Osteocyte (in vitro differentiated cells): ENCODE data around the gene TMEM114. TPM values are rescaled to one million over a fixed set of nuclear protein-coding genes. Genes with fewer than 3 reads are reported as not detected.

Source experiments
- DNase-seq: peaks from one replicate; pipeline ENCODE4 v3.0.0; 2021; ENCODE audit warnings: mixed read lengths; ENCODE audit not compliant: unreplicated experiment; ENCODE audit errors: extremely low spot score
- H3K27ac Mint-ChIP-seq: one replicate; pipeline ENCODE4 v1.8.0; 2021; ENCODE audit warnings: mild to moderate bottlenecking, mixed read lengths; ENCODE audit not compliant: unreplicated experiment
- H3K27me3 Mint-ChIP-seq: one replicate; pipeline ENCODE4 v1.8.0; 2021; ENCODE audit warnings: mixed read lengths; ENCODE audit not compliant: unreplicated experiment
- H3K36me3 Mint-ChIP-seq: one replicate; pipeline ENCODE4 v1.8.0; 2021; ENCODE audit warnings: mixed read lengths; ENCODE audit not compliant: unreplicated experiment
- H3K4me1 Mint-ChIP-seq: one replicate; pipeline ENCODE4 v1.8.0; 2021; ENCODE audit warnings: mixed read lengths; ENCODE audit not compliant: unreplicated experiment
- H3K4me3 Mint-ChIP-seq: one replicate; pipeline ENCODE4 v1.8.0; 2021; ENCODE audit warnings: mild to moderate bottlenecking, moderate library complexity, mixed read lengths; ENCODE audit not compliant: unreplicated experiment
- H3K9me3 Mint-ChIP-seq: one replicate; pipeline ENCODE4 v1.8.0; 2021; ENCODE audit warnings: mixed read lengths; ENCODE audit not compliant: unreplicated experiment
- long read RNA-seq: library from polyadenylated mRNA; unstranded; transcript quantifications from one replicate; pipeline ENCODE4 v2.0.0, GENCODE V29; 2021
- total RNA-seq: library from RNA; stranded (reverse); gene quantifications from 2 replicates; pipeline ENCODE4 v1.2.1, GENCODE V29; 2021
- TF ChIP-seq, protein P1 (sequence below): fragments of 200-600 bp; sonication (generic); IDR thresholded peaks from 2 replicates; pipeline ENCODE4 v1.5.0; 2021; ENCODE audit warnings: antibody characterized with exemption, mild to moderate bottlenecking, moderate library complexity

TMEM114 gene
- not detected in 2 replicates for total RNA-seq
- long read RNA-seq: 0 reads

DNA sequence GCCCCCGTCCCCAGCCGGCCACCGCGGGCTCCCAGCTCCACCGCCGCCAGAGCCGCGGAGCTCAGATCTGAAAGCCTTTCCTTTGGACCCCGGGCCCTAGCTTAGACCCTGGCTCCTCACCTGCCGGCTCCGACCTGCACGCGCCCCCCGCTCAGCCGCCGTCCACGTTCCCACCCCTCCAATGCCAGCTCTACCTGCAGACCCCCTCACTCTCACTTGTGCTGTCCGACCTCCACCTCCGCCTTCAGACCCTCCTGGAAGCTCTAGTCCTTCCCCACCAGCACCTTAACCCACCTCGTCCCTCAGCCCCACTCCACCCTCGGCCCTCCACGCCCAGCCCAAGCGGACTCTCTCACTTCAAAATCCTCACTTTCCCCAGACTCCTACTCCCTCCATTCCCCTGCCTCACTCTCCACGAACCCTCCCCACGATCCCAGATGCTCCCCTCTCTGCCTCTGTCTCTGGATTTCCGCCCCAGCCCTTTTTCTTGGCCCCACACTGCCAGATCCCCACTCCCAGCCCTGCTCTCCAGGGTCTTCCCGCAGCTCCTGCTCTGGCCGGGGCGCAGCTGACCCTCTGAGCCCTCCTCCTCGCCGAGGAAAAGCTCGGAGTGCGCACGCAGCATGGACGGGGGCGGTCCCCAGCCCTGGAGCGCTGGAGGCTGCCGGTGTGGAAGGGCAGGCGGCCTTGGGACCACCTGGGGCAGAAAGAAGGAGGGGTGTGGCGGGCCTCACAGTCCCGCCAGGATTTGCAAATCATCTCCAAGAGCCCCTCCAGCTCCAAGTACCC, at the start of gene TMEM114:
Gene TMEM114, minus strand, starts transcription at position 612 of the 789 bp plus-strand sequence. CDS start 673 bp downstream, outside the sequence.
- Mint-ChIP-seq H3K4me3 (peak within 1 kb of the TSS; percentile 26), H3K4me1 (peaks cover 3% of the 10 kb centered on the region), H3K27me3 (peaks cover 29% of the 10 kb centered on the region), H3K27ac (no peak within 1 kb of the TSS), H3K36me3 (no peaks in the 10 kb centered on the region), H3K9me3 (no peaks in the 10 kb centered on the region)
- no peak for DNase-seq
- TF ChIP-seq, protein P1, sequence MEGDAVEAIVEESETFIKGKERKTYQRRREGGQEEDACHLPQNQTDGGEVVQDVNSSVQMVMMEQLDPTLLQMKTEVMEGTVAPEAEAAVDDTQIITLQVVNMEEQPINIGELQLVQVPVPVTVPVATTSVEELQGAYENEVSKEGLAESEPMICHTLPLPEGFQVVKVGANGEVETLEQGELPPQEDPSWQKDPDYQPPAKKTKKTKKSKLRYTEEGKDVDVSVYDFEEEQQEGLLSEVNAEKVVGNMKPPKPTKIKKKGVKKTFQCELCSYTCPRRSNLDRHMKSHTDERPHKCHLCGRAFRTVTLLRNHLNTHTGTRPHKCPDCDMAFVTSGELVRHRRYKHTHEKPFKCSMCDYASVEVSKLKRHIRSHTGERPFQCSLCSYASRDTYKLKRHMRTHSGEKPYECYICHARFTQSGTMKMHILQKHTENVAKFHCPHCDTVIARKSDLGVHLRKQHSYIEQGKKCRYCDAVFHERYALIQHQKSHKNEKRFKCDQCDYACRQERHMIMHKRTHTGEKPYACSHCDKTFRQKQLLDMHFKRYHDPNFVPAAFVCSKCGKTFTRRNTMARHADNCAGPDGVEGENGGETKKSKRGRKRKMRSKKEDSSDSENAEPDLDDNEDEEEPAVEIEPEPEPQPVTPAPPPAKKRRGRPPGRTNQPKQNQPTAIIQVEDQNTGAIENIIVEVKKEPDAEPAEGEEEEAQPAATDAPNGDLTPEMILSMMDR: no peak

DNA sequence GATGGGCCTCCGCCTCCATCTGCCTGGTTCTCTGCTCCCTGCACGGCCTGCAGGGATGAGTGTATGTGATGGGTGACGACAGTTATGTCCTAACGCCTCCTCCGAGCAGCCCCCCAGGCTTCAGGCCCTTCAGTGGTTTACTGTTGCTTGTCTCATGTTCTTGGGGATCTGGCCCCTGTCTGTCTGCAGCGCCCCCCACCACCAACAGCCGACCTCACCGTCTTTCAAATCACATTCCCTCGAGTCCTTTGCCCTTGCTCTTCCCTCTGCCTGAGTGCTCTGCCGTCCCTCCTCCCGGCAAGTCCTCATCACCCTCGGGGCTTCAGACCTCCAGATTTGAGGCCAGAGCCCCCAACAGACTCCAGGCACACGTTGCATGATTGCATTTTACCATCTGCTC, 49.4 kb upstream of the TMEM114 start:
- TF ChIP-seq, protein P1: no peak
- DNase-seq: no peak
- H3K4me1 Mint-ChIP-seq: no peaks in the 10 kb centered on the region
- no peaks in the 10 kb centered on the region for H3K27me3 Mint-ChIP-seq
- H3K27ac Mint-ChIP-seq: no peak overlapping the region
- peaks cover 64% of the 10 kb centered on the region for H3K36me3 Mint-ChIP-seq
- no peaks in the 10 kb centered on the region for H3K9me3 Mint-ChIP-seq
- no peak overlapping the region for H3K4me3 Mint-ChIP-seq

DNA sequence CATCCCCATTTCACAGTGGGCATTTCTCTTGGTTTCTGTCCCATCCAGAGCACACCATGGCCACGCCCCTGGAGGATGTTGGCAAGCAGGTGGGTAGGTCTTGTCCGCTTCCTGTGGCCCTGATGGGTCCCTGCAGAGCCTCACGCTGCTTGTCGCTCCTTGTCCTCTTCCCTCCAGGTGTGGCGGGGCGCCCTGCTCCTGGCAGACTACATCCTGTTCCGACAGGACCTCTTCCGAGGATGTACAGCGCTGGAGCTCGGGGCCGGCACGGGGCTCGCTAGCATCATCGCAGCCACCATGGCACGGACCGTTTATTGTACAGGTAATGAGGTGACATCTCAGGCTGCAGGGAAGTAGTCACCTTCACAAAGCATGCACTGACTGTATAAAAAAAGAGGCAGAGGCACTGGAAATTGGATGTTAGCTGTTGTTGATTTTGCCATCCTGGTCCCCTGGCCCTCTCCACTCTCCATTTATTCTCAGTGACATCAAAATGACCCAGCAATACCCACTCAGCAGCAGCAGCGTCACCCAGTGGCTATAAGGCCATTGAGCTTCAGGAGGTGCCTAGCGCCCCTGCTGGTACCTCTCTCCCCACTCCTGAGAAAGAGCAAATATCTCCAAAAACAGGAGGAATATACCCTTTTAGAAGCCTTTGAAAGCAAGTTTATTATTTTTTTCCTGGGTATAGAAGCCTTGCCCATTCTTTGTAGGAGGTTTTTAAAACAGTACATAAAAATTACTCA, 44.9 kb upstream of the TMEM114 start:
- Mint-ChIP-seq H3K9me3 (no peaks in the 10 kb centered on the region), H3K4me3 (no peak overlapping the region), H3K4me1 (no peaks in the 10 kb centered on the region), H3K27me3 (no peaks in the 10 kb centered on the region), H3K36me3 (peaks cover 51% of the 10 kb centered on the region), H3K27ac (no peak overlapping the region)
- no peak for DNase-seq
- TF ChIP-seq, protein P1: peak; percentile 46

DNA sequence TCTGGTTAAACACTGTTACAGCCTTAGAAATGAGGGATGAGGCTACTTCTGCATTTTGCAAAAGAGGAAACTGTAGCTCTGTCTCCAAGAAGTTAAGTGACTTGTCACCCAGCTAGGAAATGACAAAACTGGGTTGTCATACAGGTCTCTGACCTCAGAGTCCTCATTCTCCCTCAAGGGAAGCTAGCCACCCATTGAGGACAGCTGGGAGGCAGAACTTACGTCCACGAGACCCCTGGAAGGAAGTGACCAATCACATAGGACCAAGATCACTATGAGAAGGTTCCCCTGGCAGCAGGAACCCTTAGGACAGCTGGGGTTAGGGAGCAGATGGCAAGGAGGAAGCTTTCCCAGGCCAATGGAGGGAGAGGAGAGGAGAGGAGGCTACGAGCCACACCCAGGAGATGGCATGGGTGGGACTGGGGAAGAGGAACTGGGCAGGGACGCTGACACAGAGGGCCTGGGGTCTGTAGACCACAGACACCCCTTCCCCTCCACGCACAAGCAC, 42.4 kb upstream of the TMEM114 start:
- no peaks in the 10 kb centered on the region for H3K4me1 Mint-ChIP-seq
- H3K27me3 Mint-ChIP-seq: no peaks in the 10 kb centered on the region
- H3K36me3 Mint-ChIP-seq: peaks cover 49% of the 10 kb centered on the region
- TF ChIP-seq, protein P1: no peak
- DNase-seq: no peak
- H3K9me3 Mint-ChIP-seq: no peaks in the 10 kb centered on the region
- no peak overlapping the region for H3K4me3 Mint-ChIP-seq
- H3K27ac Mint-ChIP-seq: no peak overlapping the region
